Heart left ventricle (tissue), 13 donors: ENCODE measurements around the gene KCNQ1.

Experiments
- CTCF ChIP-seq, 12 donors: fragments of 200-600 bp; sonication (generic) in 4 of 12; IDR thresholded peaks; one replicate each; pipeline versions ENCODE4 v1.5.0 to v1.8.0; 2018 to 2022; ENCODE audit warnings: antibody characterized with exemption in 12 of 12, mild to moderate bottlenecking in 5 of 12
- POLR2A ChIP-seq, 2 donors: fragments of 450-650 bp; IDR thresholded peaks; one replicate each; pipeline ENCODE4 v1.6.1; 2017; ENCODE audit warnings: antibody characterized with exemption in 2 of 2, mild to moderate bottlenecking in 2 of 2, moderate library complexity in 2 of 2
- donor health status: ischemic (EF 13 %, LVEDD 7.1; RV severe dilation, severe dysfunction).
- donor health status: DM: no; HTN: yes; CAD: no.
- donor health status: DM: no; HTN: no; CAD: no.
- donor health status: ischemic (EF 25% LVEDD 6.9; RV normal size, moderate dysfunction).
- donor health status: ischemic (EF 25% LVEDD 5.7; RV mildly dilated, moderate dysfunction).
- donor health status: ischemic (EF 35%, LVEDD 5.7; RV mildly dilated, moderate dysfunction).
- donor health status: nonischemic (EF 11% LVEDD 7.7; RV severe dilation, severe dysfunction).
- donor health status: DM: yes; HTN: yes; CAD: no.
- donor health status: PGD.
- donor health status: ischemic (EF 29% LVEDD 5.4; RV normal size, mild dysfunction).
- donor health status: nonischemic (EF 23%, LVEDD 6.1; RV moderate dilation, normal function).

- TF ChIP-seq POLR2A (IDR thresholded peaks at IDR 0.05) (no peak), CTCF (IDR thresholded peaks at IDR 0.05) (no peak)
These were observed 75.9 kb downstream of the KCNQ1 start for GRCh38 chr11:2520736-2521035.
